Body of pancreas (tissue), 4 donors: ENCODE measurements around the gene SGPL1. TPM values are rescaled to one million over a fixed set of nuclear protein-coding genes. Genes with fewer than 3 reads are reported as not detected.

Experiments used
- ATAC-seq: fragments of 150-250 bp; one replicate; pipeline ENCODE4 v1.9.1; 2016
- DNase-seq, 4 donors: peaks; one replicate each; pipeline ENCODE4 v3.0.0-alpha.2; 2019
- H3K27ac ChIP-seq, 4 donors: fragments of 200-600 bp; sonication (generic); 1 replicate in 3 of 4; 2 replicates in 1 of 4; pipeline versions ENCODE4 v1.5.1 to v1.6.1; 2016 to 2019; ENCODE audit warnings: mild to moderate bottlenecking in 1 of 4, mixed read lengths in 1 of 4, moderate library complexity in 1 of 4
- H3K27me3 ChIP-seq, 2 donors: fragments of 200-600 bp; sonication (generic); one replicate each; pipeline ENCODE4 v1.6.0; 2016; ENCODE audit warnings: mild to moderate bottlenecking in 1 of 2
- H3K36me3 ChIP-seq, 2 donors: fragments of 200-600 bp; sonication (generic); replicated peaks in 1 of 2; 2 replicates each; pipeline ENCODE4 v1.5.1; 2016; ENCODE audit warnings: low read depth in 2 of 2; ENCODE audit not compliant: insufficient read depth in 1 of 2
- H3K4me1 ChIP-seq: fragments of 200-600 bp; sonication (generic); one replicate; pipeline ENCODE4 v1.6.0; 2016
- H3K4me3 ChIP-seq, 2 donors: fragments of 200-600 bp; sonication (generic); 1 replicate in 1 of 2; 2 replicates in 1 of 2; pipeline ENCODE4 v1.5.1; 2016 to 2019
- H3K9me3 ChIP-seq, 3 donors: fragments of 200-600 bp; sonication (generic); 1 replicate in 2 of 3; 2 replicates in 1 of 3; pipeline ENCODE4 v1.5.1; 2016
- CTCF ChIP-seq, 7 experiments: fragments of 450-650 bp in 4 of 7; fragments of 200-600 bp in 3 of 7; sonication (generic) in 3 of 7; IDR thresholded peaks; one replicate each; pipeline ENCODE4 v1.5.1; 2016 to 2019; ENCODE audit warnings: antibody characterized with exemption in 7 of 7
- POLR2A ChIP-seq, 3 donors: fragments of 450-650 bp; IDR thresholded peaks; one replicate each; pipeline ENCODE4 v1.6.1; 2016; ENCODE audit warnings: antibody characterized with exemption in 3 of 3, mild to moderate bottlenecking in 2 of 3
- WGBS, 2 donors: methylation state at CpG; one replicate each; pipeline ENCODE4 v1.1.5; 2017; 5-methylcytosine and 5-hydroxymethylcytosine counted together
- intact Hi-C: fragments of 100-400 bp; cut with DNase I; formaldehyde crosslinking; loops from one replicate; pipeline ENCODE4 v1.15.1; 2023
- total RNA-seq, 2 donors: library from RNA; depleted of rRNA; stranded (reverse); fragments of >200 nt; gene quantifications; one replicate each; pipeline ENCODE4 v1.1.0, GENCODE V29; 2016

The SGPL1 gene
- total RNA-seq, 2 donors from 2014 or later: 36.3 to 43.8 TPM

GRCh38 chr10:70771311-70772194 is 44.2 kb upstream of the SGPL1 start:
- DNase-seq (peak in 1 of 4 donors; percentile 1), ATAC-seq (no peak)
- WGBS, 2 donors: 73 to 80% methylated on average over 8 of the region's 8 CpGs
- Histone ChIP-seq H3K4me3 (no peak overlapping the region), H3K9me3 (no peaks in the 10 kb centered on the region), H3K36me3 (no peaks in the 10 kb centered on the region), H3K27ac (no peak overlapping the region), H3K27me3 (no peaks in the 10 kb centered on the region), H3K4me1 (no peaks in the 10 kb centered on the region)
- intact Hi-C loops: no loop called here
- TF ChIP-seq CTCF (IDR thresholded peaks at IDR 0.05) (no peak), POLR2A (IDR thresholded peaks at IDR 0.05) (no peak)

- TF ChIP-seq POLR2A (IDR thresholded peaks at IDR 0.05): no peak
- no peak for TF ChIP-seq CTCF (IDR thresholded peaks at IDR 0.05)
- Histone ChIP-seq H3K4me1 (no peaks in the 10 kb centered on the region), H3K9me3 (no peaks in the 10 kb centered on the region), H3K27me3 (no peaks in the 10 kb centered on the region), H3K36me3 (no peaks in the 10 kb centered on the region), H3K4me3 (no peak overlapping the region), H3K27ac (no peak overlapping the region)
- intact Hi-C loops: no loop called here
- ATAC-seq (no peak), DNase-seq (no peak)
- WGBS, 2 donors: 70 to 85% methylated on average over 4 of the region's 4 CpGs
Observed at GRCh38 chr10:70772627-70773026, 43.1 kb upstream of the SGPL1 start.

GRCh38 chr10:70773461-70773860 is 42.3 kb upstream of the SGPL1 start:
- no peaks in the 10 kb centered on the region for H3K36me3 ChIP-seq
- no peaks in the 10 kb centered on the region for H3K9me3 ChIP-seq
- 74 to 80% methylated on average over 8 to 9 of the region's 9 CpGs for WGBS, 2 donors
- ATAC-seq (no peak), DNase-seq (no peak)
- H3K4me1 ChIP-seq: no peaks in the 10 kb centered on the region
- no peaks in the 10 kb centered on the region for H3K27me3 ChIP-seq
- TF ChIP-seq POLR2A (IDR thresholded peaks at IDR 0.05) (no peak), CTCF (IDR thresholded peaks at IDR 0.05) (no peak)
- H3K27ac ChIP-seq: no peak overlapping the region
- intact Hi-C loops: no loop called here
- no peak overlapping the region for H3K4me3 ChIP-seq

- Histone ChIP-seq H3K4me1 (no peaks in the 10 kb centered on the region), H3K4me3 (no peak overlapping the region), H3K36me3 (no peaks in the 10 kb centered on the region), H3K27ac (no peak overlapping the region), H3K9me3 (no peaks in the 10 kb centered on the region), H3K27me3 (no peaks in the 10 kb centered on the region)
- TF ChIP-seq POLR2A (IDR thresholded peaks at IDR 0.05) (no peak), CTCF (IDR thresholded peaks at IDR 0.05) (no peak)
- 73 to 77% methylated on average over 13 to 14 of the region's 14 CpGs for WGBS, 2 donors
- intact Hi-C loops: no loop called here
- ATAC-seq (no peak), DNase-seq (no peak)
Observed at GRCh38 chr10:70773965-70774809, 41.6 kb upstream of the SGPL1 start.
